ENCODE data around the gene GDF11.

GDF11 gene

DNA sequence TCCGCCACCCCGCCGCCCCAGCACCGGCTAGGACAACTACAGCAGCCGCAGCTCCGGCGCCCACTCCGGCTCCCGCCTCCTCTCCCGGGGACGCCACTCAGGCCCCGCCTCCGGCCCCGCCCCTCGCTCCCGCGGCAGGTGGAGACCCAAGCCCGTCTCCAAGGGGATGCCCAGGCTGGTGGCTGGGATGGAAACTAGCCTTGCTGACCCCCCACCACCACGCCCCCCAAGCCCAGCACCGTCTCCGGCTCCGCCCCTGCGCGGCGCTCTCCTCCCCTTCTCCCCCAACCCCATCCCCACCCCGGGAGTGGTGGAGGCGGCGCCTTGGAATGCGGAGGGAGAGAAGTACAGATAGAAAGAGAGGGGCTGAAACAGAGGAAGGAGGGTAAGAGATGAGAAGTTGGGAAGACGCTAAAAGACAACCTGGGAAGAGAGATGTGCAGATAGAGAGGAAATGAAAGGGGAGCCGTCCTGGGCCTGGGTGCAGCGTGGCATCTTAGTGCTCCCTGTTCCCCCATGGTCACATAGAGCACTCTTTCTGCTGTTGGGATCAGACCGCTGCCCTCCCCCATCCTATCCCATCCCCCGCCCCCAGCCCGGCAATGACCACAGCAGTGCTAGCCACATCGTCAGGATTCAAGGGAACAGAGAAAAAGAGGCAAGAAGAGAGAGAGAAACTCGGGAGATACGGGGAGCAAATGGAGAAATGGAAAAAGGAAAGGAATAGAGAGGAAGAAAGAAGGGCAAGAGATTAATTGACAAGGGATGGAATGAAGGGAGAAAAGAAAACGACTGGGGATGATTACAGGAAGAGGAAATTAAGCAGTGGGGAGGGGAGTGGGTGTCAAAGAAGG lies 34.9 kb upstream of the GDF11 start, which contains the start of gene ITGA7:
ITGA7 (minus strand) TSS at position 64 of the 854 bp plus-strand sequence. CDS start 222 bp downstream, outside the sequence.
- peak; percentile 66 for DNase-seq

DNA sequence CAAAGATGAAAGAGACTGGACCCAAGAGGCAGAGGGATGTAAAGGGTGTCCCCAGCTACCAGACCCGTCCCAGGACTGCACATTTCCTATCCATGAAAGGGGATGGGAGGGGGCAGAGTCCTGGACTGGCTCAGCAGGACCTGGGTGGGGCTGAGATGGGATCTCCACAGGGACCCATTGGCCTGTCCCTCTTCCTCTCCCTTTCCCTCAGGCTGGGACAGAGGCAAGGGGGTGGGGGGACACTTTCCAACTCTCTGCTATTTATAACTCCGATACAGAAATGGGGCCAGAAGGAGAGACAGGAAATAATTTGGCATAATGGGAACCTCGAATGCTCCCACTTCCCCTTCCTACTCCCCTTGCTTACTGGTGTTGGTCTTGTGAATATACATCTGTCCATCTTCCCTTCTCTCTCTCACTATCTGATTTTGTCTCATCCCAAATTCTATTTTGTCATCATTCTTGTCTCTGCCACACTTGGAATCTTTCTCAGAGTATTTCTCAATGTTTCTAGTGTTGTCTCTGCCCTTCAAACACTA lies 34.2 kb upstream of the GDF11 start:
- no peak for DNase-seq

DNA sequence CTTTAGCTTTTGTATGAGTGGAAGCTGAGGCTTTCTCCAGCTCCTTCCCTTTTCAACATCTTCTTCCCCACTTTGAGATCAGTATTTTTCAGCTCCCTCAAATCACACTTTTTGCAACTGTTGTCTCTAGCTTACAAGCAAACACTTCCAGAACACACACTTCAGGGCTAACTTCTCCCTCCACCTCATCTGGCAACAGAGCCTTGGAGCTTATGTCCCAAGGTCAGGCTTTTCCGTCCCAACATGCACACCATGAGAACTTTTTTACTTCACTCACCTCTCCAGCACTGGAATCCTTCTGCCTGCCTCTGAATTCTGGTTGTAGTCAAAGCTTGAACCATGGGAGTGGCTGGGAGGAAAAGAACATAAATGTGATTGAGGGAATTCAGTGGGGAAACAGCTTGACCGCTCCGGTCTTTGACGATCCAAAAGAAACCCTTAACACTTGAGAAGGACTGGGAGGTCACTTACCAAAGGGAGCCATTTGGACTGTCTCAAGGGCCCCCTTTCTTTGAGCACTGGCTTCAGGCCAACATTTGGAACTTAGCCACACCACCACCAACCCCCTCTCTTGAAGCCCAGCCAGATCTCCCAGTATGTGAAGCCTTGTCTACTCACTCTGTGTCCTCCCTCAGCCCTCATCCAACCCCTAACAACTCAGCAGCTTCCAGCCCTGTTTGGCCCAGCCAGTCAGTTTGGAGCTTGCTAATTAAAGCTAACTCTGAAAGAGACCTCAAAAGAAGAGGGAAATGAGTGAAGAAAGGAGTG lies 31.0 kb upstream of the GDF11 start:
- no peak for DNase-seq

GRCh38 chr12:55712700-55713415 lies 30.1 kb upstream of the GDF11 start:
- DNase-seq: no peak

- no peak for DNase-seq
Observed at GRCh38 chr12:55713721-55714120, 29.2 kb upstream of the GDF11 start.

DNA sequence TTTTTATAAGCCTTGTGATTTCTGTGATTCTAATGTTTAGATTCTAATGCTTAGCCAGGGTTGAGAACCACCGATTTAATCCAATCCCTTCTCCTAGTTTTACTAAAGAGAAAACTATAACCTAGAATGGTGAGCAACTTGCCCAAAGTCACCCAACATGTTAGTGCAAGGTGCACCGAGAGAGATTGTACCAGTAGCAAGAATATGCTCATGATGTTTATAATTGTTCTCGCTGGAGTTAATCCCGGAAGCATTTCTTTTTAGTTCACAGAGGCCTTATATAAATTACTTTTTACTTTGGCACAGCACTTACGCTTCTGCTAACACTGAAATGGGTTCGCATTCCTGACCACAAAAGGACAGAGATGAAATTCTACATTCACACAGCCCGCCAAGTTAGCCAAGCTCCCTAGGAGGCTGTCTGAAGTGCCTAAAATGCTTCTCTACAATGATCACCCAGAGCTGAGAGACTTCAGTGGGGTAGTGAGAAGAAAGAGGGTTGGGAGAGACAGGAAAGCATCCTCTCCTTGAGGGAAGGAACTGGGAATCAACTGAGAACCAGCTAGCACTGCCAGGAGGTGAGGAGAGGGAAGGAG lies 27.7 kb upstream of the GDF11 start:
- DNase-seq: no peak

DNA sequence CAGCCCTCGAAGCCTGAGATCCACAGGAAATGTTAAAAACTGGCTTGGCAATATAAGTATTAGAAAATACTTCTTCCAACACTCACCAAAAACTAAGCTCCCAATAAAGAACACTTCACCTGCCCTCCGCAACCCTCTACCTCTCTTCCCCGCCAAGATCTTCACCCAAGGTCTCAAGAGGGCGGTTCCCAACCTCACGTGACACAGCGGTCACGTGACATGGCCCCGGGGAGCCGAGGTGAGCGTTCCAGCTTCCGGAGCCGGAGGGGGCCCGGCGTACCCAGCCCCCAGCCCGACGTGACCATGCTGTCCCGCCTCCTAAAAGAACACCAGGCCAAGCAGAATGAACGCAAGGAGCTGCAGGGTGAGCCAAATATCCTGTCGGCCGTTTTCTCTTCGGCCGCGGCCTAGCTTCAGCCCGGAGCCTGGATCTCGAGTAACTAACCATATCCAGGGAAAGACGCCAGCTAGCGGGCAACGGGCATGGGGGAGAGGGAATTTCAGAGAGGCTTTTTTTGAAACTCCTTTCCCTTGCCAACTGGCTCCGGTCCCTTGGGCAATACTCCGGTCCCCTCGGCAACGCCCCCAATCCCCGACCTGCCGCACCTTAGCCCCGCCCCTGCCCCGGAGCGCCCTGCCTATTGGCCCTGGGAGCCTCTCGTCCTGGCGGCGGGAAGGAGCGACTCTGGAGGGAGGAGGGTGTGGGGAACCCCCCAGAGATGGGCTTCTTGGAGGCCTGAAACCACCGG lies 26.9 kb upstream of the GDF11 start, which contains the start of gene BLOC1S1:
BLOC1S1 (plus strand) TSS at position 214 of the 749 bp plus-strand sequence; CDS start at position 220, 6 bp downstream.
- DNase-seq: peak; percentile 94

DNA sequence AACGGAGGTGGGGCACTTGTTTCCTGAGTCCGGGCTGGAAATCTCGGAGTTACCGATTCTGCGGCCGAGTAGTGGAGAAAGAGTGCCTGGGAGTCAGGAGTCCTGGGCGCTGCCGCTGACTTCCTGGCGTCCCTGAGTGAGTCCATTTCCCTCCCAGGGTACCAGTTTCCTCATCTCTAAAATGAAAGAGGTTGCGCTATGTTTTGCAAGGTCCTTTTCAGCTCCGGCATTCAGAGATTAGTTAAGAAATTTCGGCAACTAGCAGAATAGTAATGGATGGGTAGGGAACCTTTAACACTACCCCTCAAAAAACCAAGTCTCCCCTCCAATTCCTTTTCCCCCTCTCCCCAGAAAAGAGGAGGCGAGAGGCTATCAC lies 26.4 kb upstream of the GDF11 start:
- DNase-seq: no peak

DNA sequence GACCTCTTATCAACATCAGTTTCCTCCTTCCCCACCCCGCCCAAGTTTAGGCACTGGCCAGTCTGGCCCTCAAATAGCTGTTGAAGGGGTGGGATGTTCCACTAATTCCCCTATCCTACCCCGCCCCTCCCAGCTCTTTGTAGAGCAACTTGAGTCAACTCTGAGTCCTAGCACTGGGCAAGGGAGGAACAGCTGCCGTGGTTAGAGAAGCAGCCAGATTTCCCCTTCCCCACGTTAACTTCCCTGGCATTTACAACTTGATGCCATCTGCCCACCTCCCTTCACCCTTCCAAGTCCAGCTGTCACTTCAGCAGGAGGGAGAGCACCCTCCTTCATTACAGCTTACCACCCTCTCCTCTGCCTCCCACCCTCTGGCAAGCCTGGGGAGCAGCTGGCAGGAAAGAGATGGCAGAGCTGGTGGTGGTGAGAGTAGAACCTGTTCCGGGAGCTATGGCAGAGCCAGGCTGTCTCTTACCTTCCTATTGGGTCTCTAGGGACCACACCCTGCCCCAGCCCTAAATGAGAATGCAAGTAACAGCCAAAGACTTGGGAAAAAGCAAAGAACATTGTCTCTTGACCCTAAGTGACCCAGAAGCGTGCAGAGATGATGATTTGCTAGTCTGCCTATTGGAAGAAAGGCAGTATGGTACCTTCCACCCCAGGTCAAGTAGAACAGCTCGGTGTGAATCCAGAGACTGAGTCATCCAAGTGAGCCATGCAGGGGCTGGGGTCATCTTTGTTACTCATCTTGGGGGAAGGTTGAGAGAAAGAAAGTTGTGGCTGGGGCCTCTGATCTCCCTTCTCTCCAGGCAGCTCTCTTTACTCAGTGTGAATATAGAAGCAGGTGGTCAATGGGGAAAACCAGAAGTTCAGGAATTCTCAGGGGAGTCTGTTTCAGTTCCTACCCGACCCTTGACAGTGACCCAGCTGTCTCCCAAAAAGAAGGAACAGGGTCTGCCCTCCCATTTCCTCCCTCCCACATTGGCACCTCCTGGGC lies 25.6 kb upstream of the GDF11 start:
- DNase-seq: no peak

- no peak for DNase-seq
Observed at GRCh38 chr12:55718015-55718414, 24.9 kb upstream of the GDF11 start.

- DNase-seq: no peak
Observed at GRCh38 chr12:55718624-55719275, 24.2 kb upstream of the GDF11 start.

DNA sequence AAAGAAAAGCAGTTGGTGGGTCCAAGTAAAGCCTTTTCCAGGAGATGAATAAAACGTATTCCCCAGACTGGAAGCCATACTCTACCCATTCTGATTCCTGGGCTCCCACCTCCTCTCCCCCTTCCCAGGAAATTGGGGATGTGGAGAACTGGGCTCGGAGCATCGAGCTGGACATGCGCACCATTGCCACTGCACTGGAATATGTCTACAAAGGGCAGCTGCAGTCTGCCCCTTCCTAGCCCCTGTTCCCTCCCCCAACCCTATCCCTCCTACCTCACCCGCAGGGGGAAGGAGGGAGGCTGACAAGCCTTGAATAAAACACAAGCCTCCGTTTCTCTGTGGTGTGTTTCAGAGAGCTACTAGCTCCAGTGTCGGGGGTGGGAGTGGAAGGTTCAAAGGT lies 23.6 kb upstream of the GDF11 start:
- no peak for DNase-seq

DNA sequence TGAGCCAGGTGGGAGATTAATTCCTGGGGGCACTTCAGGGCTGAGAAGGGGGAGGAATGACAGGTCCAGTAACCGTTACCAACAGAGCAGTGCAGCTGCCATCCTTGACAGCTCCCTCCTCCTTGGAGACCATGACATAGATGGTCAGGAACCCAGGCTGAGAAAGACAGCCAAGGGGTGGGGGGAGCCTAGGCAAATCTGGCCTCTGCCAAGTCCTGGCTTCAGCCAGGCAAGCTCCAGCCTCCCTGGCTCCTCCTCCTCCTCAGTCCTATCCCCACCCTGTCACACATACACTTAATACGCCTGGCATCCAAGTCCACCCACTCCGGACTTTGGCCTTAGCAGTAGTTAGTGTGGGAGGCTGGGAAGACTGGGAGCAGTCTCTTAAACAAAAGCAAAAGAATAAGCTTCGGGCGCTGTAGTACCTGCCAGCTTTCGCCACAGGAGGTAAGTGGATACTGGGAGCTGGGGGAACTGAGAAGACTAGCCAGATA lies 22.8 kb upstream of the GDF11 start, which contains the start of gene RDH5:
RDH5 (plus strand) TSS at position 323 of the 494 bp plus-strand sequence. CDS start 792 bp downstream, outside the sequence.
- DNase-seq: no peak

DNA sequence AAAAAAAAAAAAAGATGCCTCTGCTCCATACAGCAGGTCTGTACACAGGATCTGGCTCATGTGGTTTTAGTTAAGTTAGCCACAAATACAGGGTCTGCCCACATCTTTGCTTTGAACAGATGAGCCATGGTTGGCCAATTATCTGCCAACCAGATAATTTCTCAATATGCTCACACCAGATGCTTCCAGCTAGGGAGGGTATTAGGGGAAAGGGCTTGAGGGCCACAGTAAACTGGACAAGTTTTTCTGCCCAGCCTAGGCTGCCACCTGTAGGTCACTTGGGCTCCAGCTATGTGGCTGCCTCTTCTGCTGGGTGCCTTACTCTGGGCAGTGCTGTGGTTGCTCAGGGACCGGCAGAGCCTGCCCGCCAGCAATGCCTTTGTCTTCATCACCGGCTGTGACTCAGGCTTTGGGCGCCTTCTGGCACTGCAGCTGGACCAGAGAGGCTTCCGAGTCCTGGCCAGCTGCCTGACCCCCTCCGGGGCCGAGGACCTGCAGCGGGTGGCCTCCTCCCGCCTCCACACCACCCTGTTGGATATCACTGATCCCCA lies 22.0 kb upstream of the GDF11 start:
- no peak for DNase-seq

GRCh38 chr12:55721601-55722213 lies 21.2 kb upstream of the GDF11 start:
- no peak for DNase-seq

- DNase-seq: no peak
Observed at GRCh38 chr12:55722948-55723347, 20.0 kb upstream of the GDF11 start.

GRCh38 chr12:55723516-55724225 lies 19.3 kb upstream of the GDF11 start:
- no peak for DNase-seq
